WI38 (cell line): ENCODE measurements around the gene CHMP2B.
"Not testable (repeated sequence)": the region's sequence is repeated elsewhere in the genome, so short reads cannot be mapped to it uniquely, and the experiment has no call there.

Experiments
- H3K4me3 ChIP-seq: 2 replicates; pipeline ENCODE4 v1.5.1; 2011; ENCODE audit warnings: low read depth, mild to moderate bottlenecking, control low read depth, low read length
- TF ChIP-seq, protein P1 (sequence below): IDR thresholded peaks from 2 replicates; pipeline ENCODE4 v1.5.1; 2012; ENCODE audit warnings: low read depth, mild to moderate bottlenecking, control low read depth, low read length

CHMP2B gene

DNA sequence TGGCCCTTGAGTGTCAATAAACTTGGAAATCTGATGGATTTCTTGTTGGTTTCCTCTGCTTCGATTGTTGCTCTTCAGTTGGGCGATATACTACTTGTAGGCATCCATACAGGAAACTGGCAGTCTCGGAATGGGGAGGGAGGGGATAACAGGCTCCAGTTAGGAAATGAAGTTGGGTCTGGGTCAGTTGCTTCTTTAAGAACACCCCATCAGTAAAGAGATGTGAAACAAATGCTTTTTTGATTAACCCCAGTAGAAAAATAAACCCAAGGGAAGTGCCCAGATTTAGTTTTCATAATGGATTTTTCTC is 681 bp downstream of the CHMP2B start:
- H3K4me3 ChIP-seq = peak overlapping the region; percentile 98
- TF ChIP-seq, protein P1, sequence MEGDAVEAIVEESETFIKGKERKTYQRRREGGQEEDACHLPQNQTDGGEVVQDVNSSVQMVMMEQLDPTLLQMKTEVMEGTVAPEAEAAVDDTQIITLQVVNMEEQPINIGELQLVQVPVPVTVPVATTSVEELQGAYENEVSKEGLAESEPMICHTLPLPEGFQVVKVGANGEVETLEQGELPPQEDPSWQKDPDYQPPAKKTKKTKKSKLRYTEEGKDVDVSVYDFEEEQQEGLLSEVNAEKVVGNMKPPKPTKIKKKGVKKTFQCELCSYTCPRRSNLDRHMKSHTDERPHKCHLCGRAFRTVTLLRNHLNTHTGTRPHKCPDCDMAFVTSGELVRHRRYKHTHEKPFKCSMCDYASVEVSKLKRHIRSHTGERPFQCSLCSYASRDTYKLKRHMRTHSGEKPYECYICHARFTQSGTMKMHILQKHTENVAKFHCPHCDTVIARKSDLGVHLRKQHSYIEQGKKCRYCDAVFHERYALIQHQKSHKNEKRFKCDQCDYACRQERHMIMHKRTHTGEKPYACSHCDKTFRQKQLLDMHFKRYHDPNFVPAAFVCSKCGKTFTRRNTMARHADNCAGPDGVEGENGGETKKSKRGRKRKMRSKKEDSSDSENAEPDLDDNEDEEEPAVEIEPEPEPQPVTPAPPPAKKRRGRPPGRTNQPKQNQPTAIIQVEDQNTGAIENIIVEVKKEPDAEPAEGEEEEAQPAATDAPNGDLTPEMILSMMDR = no peak

DNA sequence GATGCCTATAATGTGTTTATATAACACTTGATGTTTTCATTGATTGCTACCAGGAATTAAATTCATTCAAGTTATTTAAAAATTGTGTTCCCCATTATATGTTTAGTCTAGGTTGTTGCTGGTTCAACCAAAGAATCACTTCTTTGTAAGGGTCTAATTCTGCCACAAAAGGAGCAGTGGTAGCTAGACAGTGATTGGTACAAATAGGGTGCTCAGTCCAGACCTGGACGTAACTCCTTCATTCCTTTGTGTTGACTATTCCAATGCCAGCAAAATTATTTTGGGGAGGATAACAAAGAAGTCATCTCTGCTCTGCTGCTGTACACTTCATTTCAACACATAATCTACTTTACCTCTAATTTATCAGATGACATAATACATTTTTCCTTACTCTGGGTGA is 1.2 kb downstream of the CHMP2B start:
- TF ChIP-seq, protein P1 = no peak
- peak overlapping the region; percentile 98 for H3K4me3 ChIP-seq

DNA sequence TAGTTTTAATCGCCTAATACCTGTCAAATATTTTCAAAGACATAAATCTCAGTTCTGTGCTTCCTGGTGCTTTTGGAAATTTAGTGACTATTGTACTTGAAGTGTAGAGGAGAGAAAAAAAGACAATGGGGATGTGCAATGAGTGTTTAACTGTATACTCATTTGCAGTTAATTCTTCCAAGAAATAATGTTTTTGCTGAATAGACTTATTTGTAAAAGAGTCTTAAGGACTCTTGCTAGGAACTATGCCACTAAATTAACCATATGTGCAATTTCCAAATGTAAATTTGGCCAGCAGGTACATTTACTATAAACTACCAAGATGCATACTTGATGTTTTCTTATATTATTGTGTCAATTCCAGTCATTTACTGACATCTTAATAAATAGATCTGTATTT is 2.0 kb downstream of the CHMP2B start:
- TF ChIP-seq, protein P1 = no peak
- no peak overlapping the region for H3K4me3 ChIP-seq

DNA sequence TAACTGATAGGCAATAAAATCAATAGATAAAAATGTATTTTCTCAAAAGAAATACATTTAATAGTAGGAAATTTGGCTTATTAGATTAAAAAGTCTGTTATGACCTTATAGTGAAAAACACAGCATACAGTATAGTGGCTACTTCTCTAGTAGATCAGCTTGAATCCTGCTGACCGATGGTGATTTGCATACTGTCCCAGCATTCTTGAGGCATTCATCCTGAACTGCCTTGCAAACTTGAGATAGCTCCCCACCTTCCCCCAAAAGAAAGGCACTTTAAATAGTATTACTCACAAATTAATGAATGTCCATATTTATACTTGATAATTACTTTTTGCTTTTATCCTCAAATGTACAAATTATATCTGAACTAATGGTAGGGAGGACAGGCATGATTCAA is 6.7 kb downstream of the CHMP2B start:
- H3K4me3 ChIP-seq = no peak overlapping the region
- TF ChIP-seq, protein P1 = no peak

DNA sequence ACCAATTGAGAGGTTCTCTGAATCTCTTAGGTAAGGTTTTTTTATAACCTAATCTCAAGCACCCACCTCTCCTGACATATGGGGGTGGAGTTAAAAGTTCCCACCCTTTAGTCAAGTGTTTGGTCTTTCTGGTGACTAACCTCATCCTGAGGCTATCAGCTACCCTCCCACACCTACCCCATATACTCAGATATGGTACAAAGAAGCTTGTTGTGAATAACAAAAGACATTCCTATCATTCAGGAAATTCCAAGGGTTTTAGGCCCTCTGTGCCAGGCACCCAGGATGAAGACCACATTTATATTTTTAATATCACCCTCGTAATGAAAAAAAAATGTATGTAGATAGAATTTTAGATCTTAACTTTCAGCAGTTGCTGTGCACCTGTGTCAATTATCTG is 9.0 kb downstream of the CHMP2B start:
- no peak overlapping the region for H3K4me3 ChIP-seq
- TF ChIP-seq, protein P1 = no peak

DNA sequence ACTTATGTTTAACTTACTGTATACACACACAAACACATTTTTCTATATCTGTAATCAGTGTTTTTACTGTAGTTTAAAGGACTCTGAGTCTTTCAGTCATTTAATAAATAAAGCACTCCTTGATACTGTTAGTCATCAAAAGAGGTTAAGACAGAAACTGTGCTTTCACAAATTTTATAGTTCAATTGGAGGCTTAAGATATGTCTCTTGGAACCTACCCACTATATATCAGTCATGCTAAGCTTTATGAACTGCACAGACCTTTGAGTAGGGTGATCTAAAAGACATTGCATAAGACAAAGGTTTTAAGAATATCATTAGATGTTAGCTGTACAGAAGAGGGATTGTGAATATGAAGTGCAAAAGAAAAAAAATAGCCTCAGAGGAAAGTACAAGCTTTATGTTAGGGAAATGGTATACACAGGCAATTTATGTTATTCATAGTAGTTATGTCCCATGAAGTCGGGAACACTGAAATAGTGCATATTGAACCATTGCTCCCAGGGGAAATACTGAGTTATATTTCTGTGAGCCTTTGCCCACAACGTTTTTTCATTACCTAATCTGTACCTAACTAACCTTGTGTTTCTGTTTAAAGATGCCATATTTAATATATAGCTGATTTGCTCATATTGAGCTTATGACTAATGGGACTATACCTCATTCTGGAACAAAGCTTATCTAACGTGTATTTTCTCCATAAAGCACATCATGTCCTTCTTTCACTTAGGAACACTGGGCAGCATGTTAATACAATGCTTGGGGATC is 19.7 kb downstream of the CHMP2B start:
- TF ChIP-seq, protein P1 = no peak
- H3K4me3 ChIP-seq = no peak overlapping the region

DNA sequence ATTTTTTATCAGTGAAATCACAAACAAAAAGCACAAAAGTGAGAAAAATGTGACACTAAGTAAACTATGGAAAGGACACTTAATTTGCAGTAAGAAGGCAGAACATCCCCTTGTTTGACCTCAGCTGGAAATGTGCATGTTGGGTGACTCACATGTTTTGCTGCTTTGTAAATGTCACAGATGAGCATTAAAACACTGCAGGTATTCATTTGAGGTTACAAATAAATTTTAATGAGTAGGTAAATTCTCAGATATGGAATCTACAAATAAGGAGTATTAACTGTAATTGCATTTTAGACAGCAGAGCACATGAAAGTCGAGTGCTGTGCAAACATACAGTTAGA is 20.3 kb downstream of the CHMP2B start:
- no peak overlapping the region for H3K4me3 ChIP-seq
- TF ChIP-seq, protein P1 = no peak

DNA sequence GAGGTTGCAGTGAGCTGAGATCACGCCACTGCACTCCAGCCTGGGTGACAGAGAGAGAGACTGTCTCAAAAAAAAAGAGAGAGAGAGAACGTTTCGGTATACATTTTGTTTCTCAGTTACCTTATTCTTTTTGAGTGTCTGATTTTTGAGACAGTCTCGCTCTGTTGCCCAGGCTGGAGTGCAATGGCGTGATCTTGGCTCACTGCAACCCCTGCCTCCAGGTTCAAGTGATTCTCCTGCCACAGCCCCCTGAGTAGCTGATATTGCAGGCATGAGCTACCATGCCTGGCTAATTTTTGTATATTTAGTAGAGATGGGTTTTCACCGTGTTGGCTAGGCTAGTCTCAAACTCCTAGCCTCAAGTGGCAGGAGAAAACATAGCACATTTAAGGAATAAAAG is 21.1 kb downstream of the CHMP2B start:
- H3K4me3 ChIP-seq = not testable (repeated sequence)
